CD14-positive monocyte (primary cell): ENCODE data around the gene HYI. TPM values are rescaled to one million over a fixed set of nuclear protein-coding genes. Genes with fewer than 3 reads are reported as not detected.
A peak's percentile ranks its signal among the peaks of the same experiment; 100 is the strongest.

ENCODE experiments used
- DNase-seq, 3 donors: peaks; one replicate each; pipeline ENCODE4 v3.0.0-alpha.2; 2011 to 2022
- H2AFZ ChIP-seq: 2 replicates; pipeline ENCODE4 v1.6.0; 2012; ENCODE audit warnings: mild to moderate bottlenecking, low read depth, low read length, inconsistent platforms; ENCODE audit not compliant: insufficient read depth, poor library complexity, severe bottlenecking
- H3K27ac ChIP-seq, 2 donors: 1 replicate in 1 of 2; 2 replicates in 1 of 2; pipeline ENCODE4 v1.5.1; 2012 to 2013; ENCODE audit warnings: low read length in 2 of 2, control low read depth in 1 of 2, inconsistent platforms in 1 of 2, low read depth in 1 of 2, mild to moderate bottlenecking in 1 of 2
- H3K27me3 ChIP-seq, 2 donors: one replicate each; pipeline versions ENCODE4 v1.6.0 to v1.6.1; 2011 to 2013; ENCODE audit warnings: low read length in 2 of 2; ENCODE audit not compliant: control insufficient read depth in 2 of 2, insufficient read depth in 2 of 2
- H3K36me3 ChIP-seq, 2 donors: replicated peaks in 1 of 2; 1 replicate in 1 of 2; 2 replicates in 1 of 2; pipeline versions ENCODE4 v1.5.1 to v1.6.1; 2012 to 2013; ENCODE audit warnings: low read length in 2 of 2, control low read depth in 1 of 2, inconsistent platforms in 1 of 2, mild to moderate bottlenecking in 1 of 2; ENCODE audit not compliant: insufficient read depth in 2 of 2, control insufficient read depth in 1 of 2
- H3K4me1 ChIP-seq, 2 donors: 1 replicate in 1 of 2; 2 replicates in 1 of 2; pipeline versions ENCODE4 v1.5.1 to v1.6.1; 2012 to 2013; ENCODE audit warnings: low read length in 2 of 2, control low read depth in 1 of 2, inconsistent platforms in 1 of 2, mild to moderate bottlenecking in 1 of 2, moderate library complexity in 1 of 2; ENCODE audit not compliant: insufficient read depth in 2 of 2, control insufficient read depth in 1 of 2
- H3K4me2 ChIP-seq: replicated peaks from 2 replicates; pipeline ENCODE3; 2012; ENCODE audit warnings: low read length, moderate library complexity, mild to moderate bottlenecking; ENCODE audit not compliant: poor library complexity, severe bottlenecking; ENCODE audit errors: extremely low read depth
- H3K4me3 ChIP-seq, 3 experiments: fragments of 200-600 bp in 1 of 3; sonication (generic) in 1 of 3; replicated peaks in 1 of 3; 1 replicate in 2 of 3; 2 replicates in 1 of 3; pipeline ENCODE4 v1.5.1; 2011 to 2013; ENCODE audit warnings: low read length in 3 of 3, mild to moderate bottlenecking in 3 of 3, control low read depth in 2 of 3, low read depth in 2 of 3, inconsistent platforms in 1 of 3, moderate library complexity in 1 of 3
- H3K79me2 ChIP-seq: 2 replicates; pipeline ENCODE4 v1.6.0; 2012; ENCODE audit warnings: mild to moderate bottlenecking, control low read depth, inconsistent platforms, low read length, moderate library complexity; ENCODE audit not compliant: insufficient read depth
- H3K9ac ChIP-seq: 2 replicates; pipeline ENCODE4 v1.6.0; 2017; ENCODE audit warnings: low read length, mild to moderate bottlenecking; ENCODE audit not compliant: insufficient read depth, poor library complexity, severe bottlenecking
- H3K9me3 ChIP-seq, 2 donors: replicated peaks in 1 of 2; 1 replicate in 1 of 2; 2 replicates in 1 of 2; pipeline versions ENCODE4 v1.5.1 to v1.6.1; 2012 to 2013; ENCODE audit warnings: low read length in 2 of 2, control low read depth in 1 of 2; ENCODE audit not compliant: control insufficient read depth in 1 of 2, insufficient read depth in 1 of 2
- H4K20me1 ChIP-seq: 2 replicates; pipeline ENCODE4 v1.6.0; 2012; ENCODE audit warnings: mild to moderate bottlenecking, low read length, control low read depth, moderate library complexity; ENCODE audit not compliant: insufficient read depth
- H3K27ac Mint-ChIP-seq, 7 donors: one replicate each; pipeline ENCODE4 v1.8.0; 2020; ENCODE audit warnings: mild to moderate bottlenecking in 7 of 7, mixed read lengths in 7 of 7, moderate library complexity in 6 of 7, inconsistent platforms in 2 of 7
- H3K27me3 Mint-ChIP-seq, 3 donors: one replicate each; pipeline ENCODE4 v1.8.0; 2021 to 2022; ENCODE audit warnings: low read depth in 3 of 3, mild to moderate bottlenecking in 3 of 3, mixed read lengths in 3 of 3, moderate library complexity in 3 of 3, inconsistent platforms in 1 of 3
- H3K36me3 Mint-ChIP-seq, 2 donors: one replicate each; pipeline ENCODE4 v1.8.0; 2020; ENCODE audit warnings: mixed read lengths in 2 of 2, inconsistent platforms in 1 of 2, mild to moderate bottlenecking in 1 of 2
- H3K4me1 Mint-ChIP-seq: one replicate; pipeline ENCODE4 v1.8.0; 2020; ENCODE audit warnings: mild to moderate bottlenecking, mixed read lengths
- H3K4me3 Mint-ChIP-seq, 2 donors: one replicate each; pipeline ENCODE4 v1.8.0; 2020; ENCODE audit warnings: mild to moderate bottlenecking in 2 of 2, mixed read lengths in 2 of 2, moderate library complexity in 1 of 2
- H3K9me3 Mint-ChIP-seq, 7 donors: one replicate each; pipeline ENCODE4 v1.8.0; 2020 to 2022; ENCODE audit warnings: mixed read lengths in 7 of 7, mild to moderate bottlenecking in 6 of 7, moderate library complexity in 6 of 7, inconsistent platforms in 2 of 7
- CTCF ChIP-seq: fragments of 200-600 bp; IDR thresholded peaks from one replicate; pipeline ENCODE4 v1.8.0; 2022; ENCODE audit warnings: antibody characterized with exemption, mild to moderate bottlenecking
- WGBS: methylation state at CpG from one replicate; pipeline ENCODE4 v1.1.5; 2013; ENCODE audit warnings: missing lambda C conversion rate; ENCODE audit not compliant: insufficient coverage; 5-methylcytosine and 5-hydroxymethylcytosine counted together
- intact Hi-C, 2 donors: fragments of 100-400 bp; cut with micrococcal nuclease; formaldehyde crosslinking; loops; one replicate each; pipeline versions ENCODE4 v1.15.0 to v1.15.1; 2023
- polyA plus RNA-seq, 3 donors: library from polyadenylated mRNA; depleted of rRNA in 1 of 3; unstranded in 2 of 3; stranded (reverse) in 1 of 3; fragments of 300-500 nt in 2 of 3; fragments of >200 nt in 1 of 3; fragmentation: Illumina TruSeq in 2 of 3; gene quantifications; 1 replicate in 2 of 3; 2 replicates in 1 of 3; pipeline ENCODE4 v1.2.3, GENCODE V29; 2012 to 2021

HYI gene
- polyA plus RNA-seq, 3 donors = 0.74 to 7.2 (median 1.6) TPM

GRCh38 chr1:43432907-43433306 is 20.8 kb downstream of the HYI start:
- no peak for TF ChIP-seq CTCF
- Histone ChIP-seq H3K27ac (no peak overlapping the region), H3K79me2 (no peaks in the 10 kb centered on the region), H3K4me2 (no peak overlapping the region), H2AFZ (no peak overlapping the region), H3K4me3 (no peak overlapping the region), H3K4me1 (no peaks in the 10 kb centered on the region), H3K27me3 (no peaks in the 10 kb centered on the region), H3K9ac (no peak overlapping the region), H3K9me3 (no peaks in the 10 kb centered on the region), H3K36me3 (peaks cover 85 to 100% of the 10 kb centered on the region in 2 donors), H4K20me1 (no peaks in the 10 kb centered on the region)
- H3K27ac Mint-ChIP-seq = no peak overlapping the region
- 100% methylated on average over 1 of the region's 5 CpGs for WGBS
- H3K36me3 Mint-ChIP-seq = peaks cover 93 to 97% of the 10 kb centered on the region in 2 donors
- H3K4me1 Mint-ChIP-seq = no peaks in the 10 kb centered on the region
- no peak overlapping the region for H3K4me3 Mint-ChIP-seq
- no peak for DNase-seq
- intact Hi-C loops = no loop called here
- H3K9me3 Mint-ChIP-seq = no peaks in the 10 kb centered on the region
- peaks cover 0 to 2% (median 0%) of the 10 kb centered on the region in 3 donors for H3K27me3 Mint-ChIP-seq

- H3K36me3 ChIP-seq = peaks cover 85 to 100% of the 10 kb centered on the region in 2 donors
- Mint-ChIP-seq H3K4me1 (no peaks in the 10 kb centered on the region), H3K27me3 (peaks cover 0 to 2% (median 0%) of the 10 kb centered on the region in 3 donors), H3K4me3 (no peak overlapping the region), H3K27ac (peak overlapping the region in 2 of 7 donors; percentile 11 to 53), H3K36me3 (peaks cover 93 to 97% of the 10 kb centered on the region in 2 donors), H3K9me3 (no peaks in the 10 kb centered on the region)
- WGBS = 100% methylated on average over 5 of the region's 9 CpGs
- H3K4me1 ChIP-seq = no peaks in the 10 kb centered on the region
- no peaks in the 10 kb centered on the region for H3K27me3 ChIP-seq
- no peak overlapping the region for H2AFZ ChIP-seq
- H3K9ac ChIP-seq = no peak overlapping the region
- H3K27ac ChIP-seq = no peak overlapping the region
- H3K4me3 ChIP-seq = no peak overlapping the region
- no peaks in the 10 kb centered on the region for H3K79me2 ChIP-seq
- no peak for DNase-seq
- H4K20me1 ChIP-seq = no peaks in the 10 kb centered on the region
- TF ChIP-seq CTCF = no peak
- H3K9me3 ChIP-seq = no peaks in the 10 kb centered on the region
- no peak overlapping the region for H3K4me2 ChIP-seq
- intact Hi-C loops = no loop called here
These were observed 21.4 kb downstream of the HYI start for GRCh38 chr1:43432171-43432860.
